Subcutaneous abdominal adipose tissue (tissue), 5 donors: ENCODE data around the gene PGLYRP4.
"Not testable (repeated sequence)": the region's sequence is repeated elsewhere in the genome, so short reads cannot be mapped to it uniquely, and the experiment has no call there.

Experiments
- H3K27ac ChIP-seq: one replicate; pipeline ENCODE4 v1.7.0; 2013; ENCODE audit warnings: low read depth, mild to moderate bottlenecking, inconsistent platforms, low read length, moderate library complexity
- H3K27me3 ChIP-seq, 5 donors: one replicate each; pipeline ENCODE4 v1.7.0; 2013; ENCODE audit warnings: low read length in 5 of 5, inconsistent platforms in 1 of 5; ENCODE audit not compliant: control insufficient read depth in 5 of 5, insufficient read depth in 4 of 5
- H3K36me3 ChIP-seq, 5 donors: one replicate each; pipeline ENCODE4 v1.7.0; 2013; ENCODE audit warnings: low read length in 5 of 5; ENCODE audit not compliant: control insufficient read depth in 5 of 5, insufficient read depth in 5 of 5
- H3K4me1 ChIP-seq, 5 donors: one replicate each; pipeline ENCODE4 v1.7.0; 2013; ENCODE audit warnings: low read length in 5 of 5, mild to moderate bottlenecking in 3 of 5, moderate library complexity in 1 of 5; ENCODE audit not compliant: control insufficient read depth in 5 of 5, insufficient read depth in 5 of 5
- H3K4me3 ChIP-seq, 5 donors: one replicate each; pipeline ENCODE4 v1.7.0; 2013; ENCODE audit warnings: low read length in 5 of 5, low read depth in 1 of 5
- H3K9ac ChIP-seq, 5 donors: one replicate each; pipeline ENCODE4 v1.7.0; 2013; ENCODE audit warnings: low read length in 5 of 5, mild to moderate bottlenecking in 4 of 5, moderate library complexity in 3 of 5
- H3K9me3 ChIP-seq, 5 donors: one replicate each; pipeline ENCODE4 v1.7.0; 2013; ENCODE audit warnings: low read length in 5 of 5; ENCODE audit not compliant: control insufficient read depth in 5 of 5
- donor health status: healthy.
- donor health status: healthy.
- donor health status: healthy.
- donor health status: healthy.
- donor health status: healthy.

Gene PGLYRP4

DNA sequence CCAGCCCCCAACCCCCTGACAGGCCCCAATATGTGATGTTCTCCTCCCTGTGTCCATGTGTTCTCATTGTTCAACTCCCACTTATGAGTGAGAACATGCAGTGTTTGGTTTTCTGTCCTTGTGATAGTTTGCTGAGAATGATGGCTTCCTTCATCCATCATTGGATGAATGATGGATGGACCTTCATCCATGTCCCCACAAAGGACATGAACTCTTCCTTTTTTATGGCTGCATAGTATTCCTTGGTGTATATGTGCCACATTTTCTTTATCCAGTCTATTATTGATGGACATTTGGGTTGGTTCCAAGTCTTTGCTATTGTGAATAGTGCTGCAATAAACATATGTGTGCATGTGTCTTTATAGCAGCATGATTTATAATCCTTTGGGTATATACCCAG is 34.3 kb downstream of the PGLYRP4 start:
- not testable (repeated sequence) for H3K4me1 ChIP-seq, H3K36me3 ChIP-seq, H3K4me3 ChIP-seq, H3K9me3 ChIP-seq, H3K27ac ChIP-seq, H3K27me3 ChIP-seq, H3K9ac ChIP-seq

GRCh38 chr1:153313288-153313687 is 35.4 kb downstream of the PGLYRP4 start:
- no peaks in the 10 kb centered on the region for H3K9me3 ChIP-seq
- H3K9ac ChIP-seq, result no peak overlapping the region
- no peak overlapping the region for H3K4me3 ChIP-seq
- no peaks in the 10 kb centered on the region for H3K4me1 ChIP-seq
- no peaks in the 10 kb centered on the region for H3K36me3 ChIP-seq
- H3K27ac ChIP-seq, result no peak overlapping the region
- H3K27me3 ChIP-seq, result peaks cover 0 to 3% (median 0%) of the 10 kb centered on the region in 5 donors

DNA sequence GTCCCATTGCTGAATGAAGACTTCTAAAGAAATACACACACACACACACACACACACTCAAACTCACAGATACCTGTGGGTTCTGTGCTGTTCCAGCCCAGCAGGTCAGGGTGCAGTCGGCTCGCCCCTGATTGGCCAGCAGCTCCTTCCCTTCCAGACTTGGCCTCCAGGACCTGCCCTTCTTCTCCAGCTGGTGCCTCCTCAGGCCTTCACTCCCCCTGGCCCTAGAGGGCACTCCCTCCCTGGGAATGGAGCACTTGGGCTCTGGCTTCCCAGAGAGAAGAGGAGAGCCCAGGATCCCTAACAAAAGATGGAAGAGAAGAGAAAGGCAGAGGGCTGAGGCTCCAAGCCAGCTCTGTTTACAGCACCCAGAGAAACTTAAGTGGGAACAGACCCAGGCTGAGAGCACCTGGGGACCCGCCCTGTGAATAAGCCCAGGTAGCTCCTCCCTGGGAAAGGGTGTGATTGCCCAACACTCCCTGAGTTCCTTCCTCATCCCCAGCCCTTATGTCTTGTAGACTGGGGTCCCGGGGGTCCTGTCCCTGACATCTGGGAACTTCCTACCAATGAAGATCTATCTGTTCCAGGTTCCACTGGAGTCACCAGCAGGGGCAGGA is 36.0 kb downstream of the PGLYRP4 start, which contains the start of gene PGLYRP3:
Gene PGLYRP3 (minus strand): TSS at position 383 of the 617 bp plus-strand sequence. CDS start 2,287 bp downstream, outside the sequence.
- H3K9me3 ChIP-seq, result no peaks in the 10 kb centered on the region
- no peak within 1 kb of the TSS for H3K4me3 ChIP-seq
- H3K27ac ChIP-seq, result no peak within 1 kb of the TSS
- H3K4me1 ChIP-seq, result no peaks in the 10 kb centered on the region
- H3K36me3 ChIP-seq, result no peaks in the 10 kb centered on the region
- H3K27me3 ChIP-seq, result peaks cover 0 to 3% (median 0%) of the 10 kb centered on the region in 5 donors
- H3K9ac ChIP-seq, result no peak within 1 kb of the TSS

DNA sequence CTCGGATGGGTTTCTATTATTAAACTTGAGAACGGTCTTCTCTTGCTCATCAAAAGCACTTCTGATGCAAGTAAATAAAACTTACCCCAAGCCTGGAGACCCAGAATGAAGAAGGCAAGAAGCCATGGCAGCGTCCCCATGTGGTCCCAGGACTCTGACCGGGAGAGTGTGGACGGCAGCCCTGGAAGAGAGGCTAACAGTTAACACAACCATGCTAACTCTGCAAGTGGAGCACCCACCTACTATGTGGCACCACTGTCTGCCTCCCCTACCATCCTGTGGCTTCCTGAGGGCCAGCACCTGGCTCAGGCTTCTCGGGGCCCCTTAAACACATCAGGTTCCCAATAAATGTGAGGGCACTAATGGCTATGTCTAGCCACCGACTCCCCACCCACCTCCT is 38.1 kb downstream of the PGLYRP4 start:
- no peak overlapping the region for H3K9ac ChIP-seq
- no peaks in the 10 kb centered on the region for H3K36me3 ChIP-seq
- H3K4me1 ChIP-seq, result no peaks in the 10 kb centered on the region
- no peak overlapping the region for H3K27ac ChIP-seq
- H3K27me3 ChIP-seq, result peaks cover 0 to 11% (median 0%) of the 10 kb centered on the region in 5 donors
- no peaks in the 10 kb centered on the region for H3K9me3 ChIP-seq
- H3K4me3 ChIP-seq, result no peak overlapping the region

DNA sequence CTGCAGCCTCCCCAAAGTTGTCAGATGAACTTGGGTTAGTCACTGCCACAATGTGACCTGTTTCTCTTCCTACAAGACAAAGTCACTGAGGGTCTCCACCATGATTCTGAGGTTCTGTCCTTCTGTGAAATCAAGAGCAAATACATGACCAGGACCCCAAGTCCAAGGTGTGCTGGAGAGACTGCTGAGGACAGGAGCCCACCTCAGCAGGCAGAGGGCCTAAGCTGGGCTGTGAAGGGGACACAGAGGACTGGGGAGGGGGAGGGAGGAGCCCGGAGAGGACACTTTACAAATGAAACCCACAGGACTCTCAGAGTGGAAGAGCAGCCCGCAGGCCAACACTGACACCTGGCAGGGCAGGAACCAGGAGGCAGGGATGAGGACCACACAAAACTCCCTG is 39.2 kb downstream of the PGLYRP4 start:
- H3K4me3 ChIP-seq, result no peak overlapping the region
- peaks cover 0 to 11% (median 2%) of the 10 kb centered on the region in 5 donors for H3K27me3 ChIP-seq
- H3K9me3 ChIP-seq, result no peaks in the 10 kb centered on the region
- H3K27ac ChIP-seq, result no peak overlapping the region
- H3K36me3 ChIP-seq, result no peaks in the 10 kb centered on the region
- H3K9ac ChIP-seq, result no peak overlapping the region
- no peaks in the 10 kb centered on the region for H3K4me1 ChIP-seq

GRCh38 chr1:153308540-153308939 is 40.1 kb downstream of the PGLYRP4 start:
- H3K27me3 ChIP-seq, result peaks cover 0 to 15% (median 2%) of the 10 kb centered on the region in 5 donors
- H3K9ac ChIP-seq, result no peak overlapping the region
- no peaks in the 10 kb centered on the region for H3K9me3 ChIP-seq
- no peaks in the 10 kb centered on the region for H3K4me1 ChIP-seq
- no peaks in the 10 kb centered on the region for H3K36me3 ChIP-seq
- H3K27ac ChIP-seq, result no peak overlapping the region
- H3K4me3 ChIP-seq, result no peak overlapping the region

DNA sequence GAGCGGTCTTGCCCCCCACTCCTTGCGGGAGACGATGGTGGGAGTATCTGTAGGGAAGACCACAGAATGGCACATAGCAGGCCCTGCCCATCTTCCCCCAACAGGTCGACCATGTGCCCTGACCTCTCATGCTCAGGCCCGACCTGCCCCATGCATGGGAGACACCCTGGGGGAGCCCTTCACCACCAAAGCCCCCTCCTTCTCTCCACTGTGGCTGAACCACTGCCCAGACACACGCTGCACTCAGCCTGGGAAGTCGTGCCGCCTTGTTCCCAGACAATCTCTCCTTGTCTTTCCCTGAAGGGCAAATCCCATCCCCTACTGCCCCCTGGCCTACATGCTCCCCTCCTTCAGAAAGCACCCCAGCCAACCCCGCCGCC is 41.4 kb downstream of the PGLYRP4 start:
- Histone ChIP-seq H3K27ac (no peak overlapping the region), H3K9me3 (no peaks in the 10 kb centered on the region), H3K36me3 (no peaks in the 10 kb centered on the region), H3K9ac (no peak overlapping the region), H3K27me3 (peaks cover 0 to 15% (median 2%) of the 10 kb centered on the region in 5 donors), H3K4me1 (no peaks in the 10 kb centered on the region), H3K4me3 (no peak overlapping the region)

- no peak overlapping the region for H3K9ac ChIP-seq
- H3K27ac ChIP-seq, result no peak overlapping the region
Observed at GRCh38 chr1:153306303-153307220, 42.1 kb downstream of the PGLYRP4 start.

GRCh38 chr1:153305682-153306081 is 43.0 kb downstream of the PGLYRP4 start:
- no peaks in the 10 kb centered on the region for H3K4me1 ChIP-seq
- no peak overlapping the region for H3K4me3 ChIP-seq
- H3K36me3 ChIP-seq, result no peaks in the 10 kb centered on the region
- H3K9me3 ChIP-seq, result no peaks in the 10 kb centered on the region
- H3K27me3 ChIP-seq, result peaks cover 0 to 15% (median 2%) of the 10 kb centered on the region in 5 donors
- no peak overlapping the region for H3K27ac ChIP-seq
- H3K9ac ChIP-seq, result no peak overlapping the region

More at GRCh38 chr1:153306303-153307220, 42.1 kb downstream of the PGLYRP4 start:
- peaks cover 0 to 15% (median 2%) of the 10 kb centered on the region in 5 donors for H3K27me3 ChIP-seq
- no peaks in the 10 kb centered on the region for H3K4me1 ChIP-seq
- no peaks in the 10 kb centered on the region for H3K9me3 ChIP-seq
- no peaks in the 10 kb centered on the region for H3K36me3 ChIP-seq
- H3K4me3 ChIP-seq, result no peak overlapping the region

GRCh38 chr1:153302308-153302707 is 46.3 kb downstream of the PGLYRP4 start:
- no peak overlapping the region for H3K4me3 ChIP-seq
- no peaks in the 10 kb centered on the region for H3K9me3 ChIP-seq
- no peak overlapping the region for H3K9ac ChIP-seq
- no peaks in the 10 kb centered on the region for H3K36me3 ChIP-seq
- no peak overlapping the region for H3K27ac ChIP-seq
- H3K4me1 ChIP-seq, result no peaks in the 10 kb centered on the region
- H3K27me3 ChIP-seq, result peaks cover 0 to 9% (median 0%) of the 10 kb centered on the region in 5 donors
